GM21390 (cell line): ENCODE data around the gene PIK3CA.
A peak's percentile ranks its signal among the peaks of the same experiment; 100 is the strongest.

Experiments used
- ATAC-seq: cut with Tn5 transposase; IDR thresholded peaks from one replicate; pipeline ENCODE4 v1.9.1; 2021; ENCODE audit not compliant: unreplicated experiment

PIK3CA gene

DNA sequence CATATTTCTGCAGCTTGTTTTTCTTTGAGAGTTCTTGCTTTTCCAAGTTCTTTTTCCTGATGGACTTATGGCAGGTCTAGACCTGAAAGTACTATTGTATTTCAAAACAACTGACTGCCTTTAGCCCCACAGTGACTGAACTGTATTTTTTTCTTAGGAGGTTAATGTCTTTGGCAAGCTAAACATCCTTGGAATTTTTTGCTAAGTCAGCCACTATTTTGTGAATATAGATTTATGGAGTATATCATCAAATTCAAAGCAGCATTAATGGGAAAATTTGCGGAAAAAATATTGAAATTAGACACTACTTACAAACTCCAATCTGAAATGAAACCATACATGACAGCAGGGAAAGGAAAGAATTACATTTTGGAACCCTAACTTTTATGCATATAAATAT, 8.6 kb downstream of the PIK3CA start:
- ATAC-seq: no peak

DNA sequence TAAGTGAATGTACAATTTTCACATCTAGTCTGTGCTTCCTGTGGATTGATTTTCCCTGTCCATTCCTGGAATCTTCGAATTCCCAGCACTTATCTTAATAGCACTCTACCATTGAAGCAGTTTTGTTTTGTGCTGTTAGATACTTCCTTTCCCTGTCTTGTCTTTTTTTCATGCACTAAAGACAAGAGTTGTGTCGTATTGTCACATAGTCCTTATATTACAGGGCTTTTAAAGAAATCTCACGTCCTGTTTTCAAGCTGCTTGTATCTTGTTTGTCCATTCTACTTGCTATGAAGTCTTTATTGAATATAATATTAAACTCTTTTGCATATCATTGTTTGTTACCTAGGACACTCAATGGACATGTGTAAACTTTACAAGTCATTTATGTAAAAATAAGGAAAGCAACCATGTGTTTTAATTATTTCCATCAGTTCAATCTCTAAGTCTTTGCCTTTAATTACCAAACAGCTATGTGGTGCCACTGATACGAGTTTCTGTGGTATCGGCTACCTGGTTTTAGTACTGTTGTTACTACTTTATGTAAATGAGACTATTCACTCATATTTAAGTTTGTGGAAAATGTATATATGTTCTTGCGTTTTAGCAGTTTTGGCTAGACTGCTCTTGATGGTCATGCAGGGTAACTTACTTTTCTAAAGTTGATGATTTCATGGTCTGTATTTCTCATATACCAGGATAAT, 10.3 kb downstream of the PIK3CA start:
- peak; percentile 86 for ATAC-seq

DNA sequence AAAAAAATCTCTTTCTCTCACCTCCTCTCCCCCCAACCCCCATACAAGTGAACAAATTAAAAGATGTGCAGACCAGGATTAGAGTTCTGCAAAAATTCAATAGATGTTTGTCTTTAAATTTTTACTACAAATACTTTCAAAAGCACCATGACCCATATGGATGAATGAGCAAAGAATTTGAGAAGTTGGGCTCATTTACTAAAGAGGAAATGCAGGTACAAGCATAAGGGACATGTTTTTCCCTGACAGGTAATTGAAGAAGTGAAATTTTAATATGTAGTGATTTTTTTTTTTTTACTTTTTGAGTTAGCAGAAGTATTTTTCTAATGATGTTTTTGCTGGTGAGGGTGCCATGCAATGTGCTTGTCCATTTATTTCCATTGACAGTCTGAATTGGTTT, 15.3 kb downstream of the PIK3CA start:
- no peak for ATAC-seq

- no peak for ATAC-seq
These were observed 16.7 kb downstream of the PIK3CA start for GRCh38 chr3:179164857-179165256.

- peak; percentile 59 for ATAC-seq
These were observed 18.5 kb downstream of the PIK3CA start for GRCh38 chr3:179166561-179167201.

- ATAC-seq: no peak
These were observed 20.8 kb downstream of the PIK3CA start for GRCh38 chr3:179168918-179169317.

DNA sequence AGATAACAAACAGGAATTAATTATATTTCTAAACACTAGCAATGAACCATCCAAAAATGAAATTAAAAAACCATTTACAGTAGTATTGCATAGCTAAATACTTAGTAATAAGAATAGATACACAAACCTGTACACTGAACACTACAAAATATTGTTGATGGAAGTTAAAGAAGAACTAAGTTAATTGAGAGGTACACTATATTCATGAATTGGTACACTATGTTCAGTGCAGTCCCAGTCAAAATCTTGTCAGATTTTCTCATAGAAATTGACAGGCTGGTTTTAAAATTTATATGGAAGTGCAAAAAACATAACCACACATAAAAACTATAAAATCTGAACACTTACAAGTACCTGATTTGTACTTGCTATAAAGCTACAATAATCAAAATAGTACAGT, 24.4 kb downstream of the PIK3CA start:
- no peak for ATAC-seq

DNA sequence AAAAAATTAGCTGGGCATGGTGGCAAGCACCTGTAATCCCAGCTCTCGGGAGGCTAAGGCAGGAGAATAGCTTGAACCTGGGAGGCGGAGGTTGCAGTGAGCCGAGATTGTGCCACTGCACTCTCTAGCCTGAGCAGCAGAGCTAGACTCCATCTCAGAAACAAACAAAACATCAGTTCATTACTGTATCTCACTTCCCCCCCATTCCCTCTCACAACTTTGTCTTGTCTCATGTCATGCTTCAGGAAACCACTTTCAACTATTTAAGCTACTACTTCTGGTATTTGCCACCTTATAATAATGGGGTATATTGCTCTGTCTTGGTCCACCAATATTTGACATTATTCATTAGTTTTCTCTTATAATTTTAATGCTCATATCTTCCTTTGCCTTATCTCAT, 26.2 kb downstream of the PIK3CA start:
- ATAC-seq: peak; percentile 85

GRCh38 chr3:179174898-179175297, 26.7 kb downstream of the PIK3CA start:
- ATAC-seq: no peak

GRCh38 chr3:179175358-179175757, 27.2 kb downstream of the PIK3CA start:
- ATAC-seq: no peak

DNA sequence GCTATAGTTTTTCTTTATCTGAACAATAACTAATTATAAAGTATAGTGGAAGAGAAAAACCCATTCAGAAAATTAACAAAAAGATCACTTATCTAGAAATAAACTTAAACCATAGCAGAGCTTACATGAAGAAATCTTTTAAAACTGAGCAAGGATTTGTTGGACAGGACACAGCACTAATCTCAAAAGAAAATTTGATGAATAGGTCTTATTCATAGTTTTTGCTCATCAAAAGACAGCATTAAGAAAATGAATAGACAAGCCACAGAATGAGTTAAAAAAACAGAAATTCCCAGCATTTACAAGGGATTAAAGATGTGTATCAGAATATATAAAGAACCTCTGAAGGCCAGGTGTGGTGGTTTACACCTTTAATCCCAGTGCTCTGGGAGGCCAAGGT, 29.5 kb downstream of the PIK3CA start:
- ATAC-seq: no peak

- ATAC-seq: no peak
These were observed 31.1 kb downstream of the PIK3CA start for GRCh38 chr3:179179256-179179655.

DNA sequence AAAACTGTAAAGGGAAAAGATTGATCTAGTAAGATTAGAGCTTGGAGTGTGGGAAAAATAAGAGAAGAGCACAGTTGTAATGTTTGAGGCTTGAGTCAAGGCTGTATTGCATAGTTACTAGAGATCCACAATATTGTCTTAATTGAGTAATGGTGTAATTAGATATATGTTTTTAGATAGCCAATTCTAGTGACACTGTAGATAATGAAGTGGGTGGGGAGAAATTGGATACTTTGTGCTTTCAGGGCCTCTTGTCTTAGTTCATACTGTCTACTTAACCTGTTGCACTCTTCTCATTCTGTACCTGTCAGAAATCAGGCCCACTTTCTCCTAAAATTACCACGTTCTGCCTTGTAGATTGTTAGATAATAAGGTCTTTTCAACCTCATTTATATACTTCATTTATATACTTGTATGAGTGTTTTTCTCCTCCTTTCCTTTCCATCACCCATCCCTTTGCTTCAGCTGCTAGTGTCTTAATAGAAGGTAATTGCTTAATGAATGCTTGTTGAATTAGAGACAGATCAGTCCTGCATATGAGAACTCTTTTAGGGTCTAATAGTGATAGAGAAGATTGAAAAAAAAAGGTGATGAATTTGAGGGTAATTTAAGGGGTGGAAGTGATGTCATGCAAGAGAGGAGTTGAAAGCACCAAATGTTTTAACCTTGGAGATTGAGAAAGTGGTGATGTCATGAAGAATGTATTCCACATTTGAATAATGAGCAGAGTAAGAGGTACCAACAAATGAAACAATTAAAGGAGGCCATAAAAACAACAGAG, 32.0 kb downstream of the PIK3CA start:
- ATAC-seq: peak; percentile 48

DNA sequence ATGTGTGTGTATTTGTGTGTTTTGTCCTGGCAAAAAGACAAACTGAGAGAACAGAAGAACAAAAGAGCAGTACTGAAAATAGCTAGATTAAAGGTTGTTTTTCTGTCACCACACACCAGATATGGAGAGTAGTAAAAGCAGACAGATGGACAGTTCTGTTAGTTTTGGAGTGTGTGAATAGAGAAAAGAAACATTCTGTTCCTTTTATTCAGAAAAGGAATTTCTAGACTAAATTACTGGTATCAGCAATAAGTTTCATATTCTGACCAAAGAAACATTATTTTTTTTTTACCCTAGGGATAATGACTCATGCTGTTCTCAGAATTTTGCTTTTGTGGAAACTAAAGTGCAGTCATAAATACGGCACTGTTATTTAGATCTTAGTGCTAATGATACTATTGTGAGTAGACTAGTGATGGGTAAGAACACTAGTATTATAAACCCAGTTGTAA, 32.9 kb downstream of the PIK3CA start:
- peak; percentile 65 for ATAC-seq

DNA sequence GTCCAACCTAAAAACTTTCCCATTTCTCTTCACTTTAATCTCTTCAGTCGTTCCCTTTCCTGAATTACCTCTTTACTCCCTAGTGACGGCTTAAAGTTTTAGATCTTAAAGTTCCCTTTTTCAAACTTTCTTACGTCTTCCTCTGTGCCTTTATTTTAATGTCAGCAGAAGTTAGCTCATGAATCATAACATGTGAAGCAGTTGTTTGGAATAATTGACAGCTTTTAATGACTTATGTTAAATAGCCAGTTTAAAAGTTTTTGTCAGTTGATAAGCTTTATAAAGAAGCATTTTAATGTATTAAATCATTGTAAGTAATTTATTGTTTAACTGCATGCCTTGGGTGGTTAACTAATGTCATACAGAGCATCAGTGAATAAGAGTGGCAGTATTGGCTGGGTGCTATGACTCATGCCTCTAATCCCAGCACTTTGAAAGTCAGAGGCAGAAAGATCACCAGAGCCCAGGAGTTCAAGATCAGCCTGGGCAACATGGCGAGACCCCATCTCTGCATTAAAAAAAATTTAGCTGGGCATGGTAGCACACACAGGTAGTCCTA, 33.9 kb downstream of the PIK3CA start:
- ATAC-seq: no peak

DNA sequence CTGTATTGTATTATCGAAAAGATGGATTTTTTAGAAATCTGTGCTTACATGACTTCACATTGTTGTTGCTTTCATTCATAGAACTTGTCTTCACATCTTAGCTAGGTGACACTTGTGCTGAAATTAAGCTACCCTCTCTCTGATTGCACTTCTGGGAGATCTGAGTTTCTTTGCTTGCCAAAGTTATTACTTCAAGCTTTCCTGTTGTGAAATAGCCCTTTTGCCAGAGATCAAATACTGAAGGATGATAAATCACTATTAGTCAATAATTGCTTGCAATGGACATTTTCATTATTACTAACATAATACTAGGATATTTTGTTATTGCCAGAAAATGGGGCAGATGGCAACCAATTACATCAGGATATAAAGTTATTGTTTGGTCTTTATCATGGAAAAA, 34.7 kb downstream of the PIK3CA start:
- no peak for ATAC-seq

- no peak for ATAC-seq
These were observed 36.7 kb downstream of the PIK3CA start for GRCh38 chr3:179184826-179185225.

- ATAC-seq: no peak
These were observed 38.3 kb downstream of the PIK3CA start for GRCh38 chr3:179186426-179186825.

DNA sequence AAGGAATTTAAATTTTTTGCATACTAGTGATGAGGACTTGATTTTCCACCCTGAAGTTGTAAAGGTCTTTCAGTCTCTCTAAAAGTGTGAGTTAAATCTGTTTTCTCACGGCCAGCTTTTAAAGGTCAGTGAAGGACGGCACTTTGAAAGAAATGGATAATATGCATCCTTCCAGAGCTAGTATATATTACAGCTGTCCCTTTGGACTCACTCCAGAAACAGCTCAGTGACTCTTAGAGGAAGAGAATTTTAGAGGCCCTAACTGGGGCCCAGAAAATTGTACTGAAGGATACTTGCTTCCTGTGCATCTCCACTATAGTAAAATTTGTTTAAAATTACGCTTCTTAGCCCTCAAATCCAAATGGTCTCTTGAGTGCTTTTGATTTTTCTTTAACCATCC, 41.6 kb downstream of the PIK3CA start:
- ATAC-seq: no peak

DNA sequence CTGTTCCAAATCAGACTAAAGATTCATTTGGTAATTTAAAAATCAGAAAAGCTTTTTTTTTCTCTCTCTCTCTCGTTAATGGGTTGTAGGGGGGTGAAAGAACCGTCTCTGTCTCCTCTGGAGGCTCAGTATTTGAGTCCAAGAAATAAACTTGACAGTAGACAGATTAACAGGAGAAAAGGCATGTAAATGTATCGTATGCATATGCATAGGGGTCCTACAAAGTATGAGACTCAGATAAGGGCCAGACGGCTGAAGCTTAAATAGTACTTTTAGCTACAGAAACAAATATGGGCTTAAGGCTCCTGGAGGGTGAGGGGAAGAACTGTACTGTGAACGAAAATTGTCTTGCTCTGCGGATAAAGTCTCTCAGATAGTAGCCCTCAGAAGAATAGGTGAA, 42.4 kb downstream of the PIK3CA start:
- no peak for ATAC-seq

DNA sequence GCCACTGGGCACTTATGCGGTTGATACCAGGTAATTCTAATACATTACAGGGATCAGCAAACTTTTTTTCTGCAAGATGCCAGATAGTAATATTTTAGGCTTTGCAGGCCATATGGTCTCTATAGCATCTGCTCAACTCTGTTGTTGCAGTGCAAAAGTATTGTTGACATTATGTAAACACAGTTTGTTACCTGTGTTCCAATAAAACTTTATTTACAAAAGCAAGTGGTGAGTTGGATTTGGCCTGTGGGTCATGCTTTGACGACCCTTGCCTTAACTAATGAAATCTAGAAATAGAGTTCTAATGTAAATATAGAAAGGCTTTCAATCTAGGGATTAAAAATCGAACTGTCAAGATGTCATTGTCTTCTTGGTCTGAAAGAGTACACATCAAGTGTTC, 44.4 kb downstream of the PIK3CA start:
- ATAC-seq: no peak

DNA sequence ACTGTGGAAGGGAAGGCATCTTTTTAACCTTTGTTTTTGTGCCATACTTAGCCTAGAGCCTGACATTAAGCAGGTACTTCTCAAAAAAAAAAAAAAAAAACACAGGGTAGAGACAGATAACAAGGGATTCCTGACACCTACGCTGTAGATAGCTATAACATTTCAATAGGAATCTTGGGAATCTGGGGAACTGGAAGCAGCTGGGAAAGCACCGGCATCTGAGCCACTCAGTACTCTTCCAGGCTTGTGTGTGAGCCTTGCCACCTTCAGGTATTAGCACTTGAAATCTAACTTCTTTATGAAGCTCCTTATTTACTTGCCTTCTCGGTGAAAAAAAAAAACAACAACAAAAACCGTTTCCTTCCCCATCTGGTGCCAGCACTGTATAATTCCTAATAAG, 46.8 kb downstream of the PIK3CA start:
- no peak for ATAC-seq
